Umbilical cord (tissue), 2 donors: ENCODE data around the gene LPP. TPM values are rescaled to one million over a fixed set of nuclear protein-coding genes. Genes with fewer than 3 reads are reported as not detected.

Source experiments
- DNase-seq: peaks from one replicate; pipeline ENCODE4 v3.0.0-alpha.2; 2015; ENCODE audit warnings: low spot score
- total RNA-seq: library from RNA; depleted of rRNA; stranded (reverse); fragments of >200 nt; gene quantifications from one replicate; pipeline ENCODE4 v1.2.3, GENCODE V29; 2014; ENCODE audit warnings: low replicate concordance; ENCODE audit not compliant: insufficient read depth

Gene LPP
- total RNA-seq, 1 donor from 2014 or later = 717 TPM

DNA sequence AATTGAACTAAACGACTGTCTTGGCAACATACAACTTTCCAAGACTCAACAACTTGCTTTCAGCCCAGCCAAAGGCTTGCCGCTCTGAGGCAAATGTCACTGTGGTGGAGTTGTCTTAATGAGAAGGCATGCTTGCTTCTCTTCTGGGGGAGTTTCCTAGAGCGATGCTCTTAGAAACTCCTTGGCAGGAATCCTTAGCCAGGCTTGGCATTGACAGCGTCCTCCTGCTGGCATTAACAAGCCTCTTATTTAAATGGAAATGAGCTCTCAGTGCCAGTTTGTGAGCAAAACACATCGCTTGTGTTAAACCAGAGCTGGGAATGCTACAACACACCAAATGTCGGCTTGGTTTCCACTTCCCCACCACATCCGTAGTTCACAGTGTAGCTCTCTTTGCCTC, 752.3 kb downstream of the LPP start:
- DNase-seq = no peak

DNA sequence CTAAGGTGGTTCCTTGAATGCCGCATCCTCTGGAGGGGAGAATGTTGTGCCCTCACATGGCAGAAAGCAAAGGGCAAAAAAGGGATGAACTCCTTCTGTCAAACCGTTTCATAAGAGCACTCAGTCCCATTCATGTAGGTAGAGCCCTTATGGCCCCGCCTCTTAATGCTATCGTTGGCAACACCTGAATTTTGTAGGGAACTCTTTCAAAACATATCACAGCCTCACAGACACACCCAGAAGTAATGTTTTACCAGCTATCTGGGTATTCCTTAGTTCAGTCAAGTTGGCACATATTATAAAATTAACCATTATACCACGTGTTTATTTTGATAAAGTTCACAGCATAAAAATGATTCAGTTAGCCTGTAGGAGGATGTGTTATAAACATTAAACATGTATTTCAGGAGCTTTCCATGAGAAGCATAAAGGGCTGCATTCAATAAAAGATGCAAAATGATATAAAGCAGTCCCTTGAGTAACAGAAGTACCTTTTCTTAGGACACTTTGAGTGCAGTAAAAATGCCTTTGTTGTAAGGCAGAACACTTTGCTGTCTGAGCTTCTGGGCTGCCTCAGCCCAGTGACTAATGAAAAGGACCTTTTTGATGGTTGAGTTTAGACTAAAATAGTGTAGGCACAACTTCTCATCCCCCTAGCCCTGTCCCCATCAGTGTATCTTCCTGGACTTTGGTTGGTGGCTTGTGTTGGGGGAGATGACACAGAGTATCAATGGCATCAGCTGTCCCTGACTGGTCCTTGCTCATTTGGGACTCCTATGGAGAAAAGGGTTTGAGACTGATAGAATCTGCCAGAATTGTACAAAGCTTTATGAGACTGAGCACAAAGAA, 754.3 kb downstream of the LPP start:
- no peak for DNase-seq

DNA sequence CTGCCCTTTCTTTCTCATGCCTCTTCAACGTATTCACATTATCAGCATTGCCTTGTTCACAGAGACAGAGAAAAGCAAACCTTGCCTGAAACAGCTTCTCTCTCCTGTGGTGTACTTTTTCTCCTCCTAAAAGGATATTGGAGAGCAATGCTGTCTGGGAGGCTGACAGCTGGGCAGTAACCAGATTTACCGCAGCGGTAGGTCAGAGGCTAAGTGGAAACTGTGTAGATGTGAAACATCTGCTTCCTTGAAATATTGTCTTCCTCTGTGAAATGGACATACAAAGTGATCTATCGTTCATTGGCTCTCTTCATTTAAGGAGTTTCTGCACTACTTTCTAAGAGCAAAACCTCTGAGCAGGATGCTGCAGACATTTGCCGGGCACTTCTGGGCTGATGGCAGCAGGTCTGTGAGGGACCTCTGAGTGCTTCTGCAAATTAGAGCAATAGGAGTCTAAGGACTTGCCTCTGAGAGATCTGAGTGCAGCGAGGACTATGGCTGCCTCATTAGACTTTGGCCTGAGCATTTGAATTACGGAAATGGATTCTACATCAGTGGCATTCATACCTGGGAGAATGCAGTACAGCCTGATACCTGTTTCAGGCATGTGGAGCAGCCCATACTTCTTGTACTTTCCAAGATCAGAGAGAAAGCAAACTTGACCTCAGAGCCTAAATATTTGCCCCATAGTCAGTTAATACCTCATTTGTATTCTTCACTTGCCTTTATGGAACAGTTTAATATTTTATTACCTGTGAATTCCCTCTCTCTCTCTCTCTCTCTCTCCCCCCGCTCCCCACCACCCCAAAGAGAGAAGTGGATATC, 757.3 kb downstream of the LPP start:
- no peak for DNase-seq

DNA sequence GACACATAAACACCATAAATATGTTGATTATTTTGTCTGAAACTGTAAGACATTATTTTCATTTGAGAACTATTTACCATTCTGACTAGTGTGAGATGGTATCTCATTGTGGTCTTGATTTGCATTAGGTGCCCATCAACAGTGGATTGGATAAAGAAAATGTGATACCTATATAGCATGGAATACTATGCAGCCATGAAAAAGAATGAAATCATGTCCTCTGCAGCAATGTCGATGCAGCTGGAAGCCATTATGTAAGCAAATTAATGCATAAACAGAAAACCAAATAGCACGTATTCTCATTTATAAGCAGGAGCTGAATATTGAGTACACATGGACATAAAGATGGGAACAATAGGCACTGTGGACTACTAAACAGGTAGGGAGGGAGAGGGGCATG, 759.1 kb downstream of the LPP start:
- no peak for DNase-seq

DNA sequence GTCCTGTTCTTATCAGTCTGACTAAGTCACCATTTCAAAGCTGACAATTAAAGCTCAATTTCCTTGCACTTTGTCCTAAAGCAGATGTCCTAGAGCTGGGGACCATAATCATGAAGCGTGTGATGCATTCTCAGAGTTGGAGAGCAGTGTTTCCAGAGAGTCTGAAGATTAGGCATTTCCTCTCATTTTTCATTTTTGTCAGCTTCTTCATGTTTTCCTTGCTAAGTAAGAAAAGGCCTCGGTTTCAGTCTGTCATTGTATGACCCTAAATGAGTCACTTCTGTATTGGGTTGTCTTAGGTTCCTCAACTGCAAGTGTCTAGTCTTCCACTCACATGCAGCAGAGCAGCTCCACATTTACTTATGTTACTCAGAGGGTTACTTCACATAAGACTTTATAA, 760.6 kb downstream of the LPP start:
- DNase-seq = no peak

DNA sequence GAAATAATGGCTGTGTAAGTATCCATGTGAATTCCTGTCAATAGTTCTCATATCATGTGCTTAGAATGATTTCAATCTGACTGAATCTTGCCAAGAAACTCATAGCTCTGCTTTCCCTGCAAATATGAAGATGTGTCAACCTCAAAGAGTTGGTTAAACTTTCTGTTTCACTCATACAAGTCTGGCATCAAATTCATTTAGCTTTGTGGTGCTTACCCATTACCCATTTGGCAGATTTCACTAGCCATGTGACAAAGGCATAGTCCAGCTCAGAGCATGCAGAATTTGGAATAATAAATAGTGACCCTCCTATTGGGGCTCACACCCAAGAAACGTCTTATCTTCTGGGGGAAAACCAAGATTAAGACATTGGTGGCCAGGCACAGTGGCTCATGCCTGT, 761.2 kb downstream of the LPP start:
- no peak for DNase-seq

DNA sequence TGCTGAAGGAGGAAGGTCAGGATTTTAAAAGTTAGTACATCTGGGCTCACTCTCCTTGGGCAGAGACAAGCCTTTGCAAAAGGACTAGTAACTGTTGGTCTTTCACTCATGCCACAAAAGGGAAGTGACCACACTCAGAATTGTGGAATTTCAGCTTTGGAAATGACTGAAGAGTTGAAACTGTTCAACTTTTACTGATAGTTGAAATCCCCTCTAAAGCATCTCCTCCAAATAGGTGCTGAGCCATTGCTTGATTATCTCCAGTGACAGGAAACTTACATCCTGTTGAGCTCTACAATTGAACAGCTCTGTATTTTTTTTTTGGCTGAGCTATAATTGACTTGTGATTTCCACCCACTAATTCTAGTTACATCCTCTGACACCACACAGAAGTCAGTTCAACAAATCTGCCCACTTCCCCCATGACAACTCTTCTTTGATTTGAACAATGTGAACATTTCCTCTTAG, 763.0 kb downstream of the LPP start:
- peak; percentile 45 for DNase-seq

DNA sequence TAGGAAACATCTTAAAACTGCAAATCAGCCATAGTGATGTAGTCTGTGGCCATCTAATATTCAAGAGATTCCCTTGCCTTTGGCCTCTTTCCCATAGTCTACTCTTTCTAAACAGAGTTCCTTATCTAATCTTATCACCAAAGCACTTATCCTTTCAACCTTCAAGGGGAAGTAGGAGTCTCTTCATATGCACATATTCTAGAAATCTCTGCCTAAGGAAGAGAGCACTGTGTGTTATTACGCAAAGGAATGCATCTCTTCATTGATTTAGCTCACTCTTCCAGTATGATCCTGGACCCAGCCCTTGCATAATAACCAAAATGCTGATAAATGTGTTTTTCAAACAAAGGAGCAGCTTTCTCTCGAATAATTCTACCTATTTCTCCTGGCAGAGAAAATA, 764.1 kb downstream of the LPP start:
- DNase-seq = no peak

DNA sequence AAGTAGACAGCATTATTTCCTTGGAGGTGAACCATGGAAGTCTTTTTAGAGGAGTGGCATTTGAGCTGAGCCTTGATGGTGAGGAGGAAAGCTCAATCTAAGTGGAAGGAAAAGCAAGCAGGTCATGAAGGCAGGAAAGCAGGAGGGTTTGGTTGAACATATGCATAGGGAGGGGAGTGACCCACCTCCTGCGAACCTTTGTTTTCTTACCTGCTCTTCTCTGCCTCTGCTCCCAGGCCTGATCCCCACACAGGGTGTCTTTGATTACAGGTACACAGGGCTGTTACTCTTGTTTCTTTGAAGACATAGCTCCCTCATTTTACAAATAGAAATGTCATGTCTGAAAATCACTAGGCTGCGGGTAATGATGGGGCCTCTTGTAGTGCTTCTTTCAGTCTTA, 769.7 kb downstream of the LPP start:
- no peak for DNase-seq

DNA sequence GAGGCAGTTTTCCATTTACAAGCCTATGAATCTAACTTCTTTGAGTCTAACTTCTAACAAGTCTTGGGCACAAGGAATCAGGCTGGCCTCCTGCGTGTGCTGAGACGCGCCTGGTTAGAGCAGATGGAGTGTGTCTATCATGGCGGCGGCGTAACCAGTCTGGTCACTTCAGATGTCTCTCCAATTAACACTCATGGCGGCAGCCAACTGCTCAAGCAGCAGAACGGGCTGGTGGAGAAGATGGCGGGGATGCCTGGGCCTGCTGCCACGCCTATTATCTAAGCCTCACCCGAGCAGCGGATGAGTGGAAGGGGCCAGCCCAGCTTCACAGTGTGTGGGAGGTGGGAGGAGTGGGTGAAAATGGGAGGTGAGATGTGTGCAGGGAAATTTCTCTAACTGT, 771.4 kb downstream of the LPP start:
- no peak for DNase-seq

DNA sequence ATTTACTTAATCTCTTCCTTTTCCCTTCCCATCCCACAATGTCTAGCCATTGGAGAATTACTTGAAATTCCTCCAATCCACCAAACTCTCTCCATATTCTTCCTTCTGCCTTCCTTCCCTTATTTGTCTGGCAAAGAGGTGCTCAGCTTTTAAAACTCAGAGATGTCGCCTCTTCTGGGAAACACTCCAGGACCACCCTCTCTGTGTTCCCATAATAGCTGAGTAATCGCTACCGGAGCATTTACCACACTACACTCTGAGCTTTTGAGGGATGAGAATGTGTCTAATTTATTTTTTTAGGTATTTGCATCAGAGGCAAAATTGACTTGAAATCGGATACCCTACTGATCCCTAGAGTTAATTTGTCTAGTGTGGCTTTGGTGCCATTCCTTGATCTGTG, 772.2 kb downstream of the LPP start:
- no peak for DNase-seq

DNA sequence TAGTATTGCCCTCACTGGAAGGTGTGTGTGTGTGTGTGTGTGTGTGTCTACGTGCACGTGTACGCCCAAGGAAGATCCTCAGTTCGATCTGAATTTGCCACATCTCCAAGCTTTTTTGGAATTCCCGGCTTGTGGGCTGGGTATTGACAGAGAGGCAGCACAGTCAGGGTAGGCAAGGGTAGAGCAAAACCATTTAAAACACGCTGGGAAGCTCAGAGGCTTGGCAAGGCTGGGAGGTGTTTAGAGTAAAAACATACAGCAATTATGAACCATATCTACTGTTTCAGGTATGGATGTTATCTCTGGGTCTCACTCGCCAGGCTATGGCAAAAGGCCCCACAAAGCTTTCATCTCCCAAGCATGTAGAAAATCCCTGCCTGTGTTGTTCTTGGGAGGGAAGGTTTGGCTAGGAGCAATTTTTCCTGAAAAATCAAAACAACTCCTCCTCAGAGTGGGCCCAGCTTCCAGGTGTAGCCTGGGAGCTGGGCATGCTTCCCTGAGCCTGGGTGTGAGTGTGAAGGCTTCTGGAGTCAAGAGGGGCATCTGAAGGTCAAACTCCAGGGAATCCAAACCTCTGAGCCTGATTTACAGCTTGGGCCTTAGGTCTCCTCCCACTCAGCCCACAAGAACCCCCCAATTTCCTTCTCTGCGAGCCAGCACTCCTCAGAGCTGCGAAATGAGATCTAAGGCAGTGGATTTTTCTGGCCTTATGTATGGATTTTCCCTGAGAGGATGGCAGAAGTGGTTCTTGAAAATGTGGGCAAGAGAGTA, 773.0 kb downstream of the LPP start:
- peak; percentile 65 for DNase-seq

DNA sequence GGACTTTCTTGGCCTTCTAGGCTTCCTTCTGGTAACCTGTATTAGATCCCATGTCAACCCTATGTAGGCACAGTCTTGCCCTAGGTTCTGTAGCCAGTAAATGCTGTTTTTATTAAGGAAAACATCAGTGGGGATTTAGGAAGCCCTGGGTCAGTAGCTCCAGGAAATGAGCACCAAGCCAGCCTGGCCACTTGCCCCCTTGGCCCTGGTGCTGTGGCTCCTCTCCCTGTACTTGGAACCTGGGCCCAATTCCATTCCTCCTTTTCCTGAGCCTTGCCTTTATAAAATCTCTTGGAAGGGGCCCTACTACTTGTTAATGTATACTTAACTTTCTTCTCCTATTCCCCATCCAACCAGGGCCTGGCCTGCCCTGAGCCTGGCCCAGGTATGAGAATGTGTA, 774.0 kb downstream of the LPP start:
- DNase-seq = no peak

DNA sequence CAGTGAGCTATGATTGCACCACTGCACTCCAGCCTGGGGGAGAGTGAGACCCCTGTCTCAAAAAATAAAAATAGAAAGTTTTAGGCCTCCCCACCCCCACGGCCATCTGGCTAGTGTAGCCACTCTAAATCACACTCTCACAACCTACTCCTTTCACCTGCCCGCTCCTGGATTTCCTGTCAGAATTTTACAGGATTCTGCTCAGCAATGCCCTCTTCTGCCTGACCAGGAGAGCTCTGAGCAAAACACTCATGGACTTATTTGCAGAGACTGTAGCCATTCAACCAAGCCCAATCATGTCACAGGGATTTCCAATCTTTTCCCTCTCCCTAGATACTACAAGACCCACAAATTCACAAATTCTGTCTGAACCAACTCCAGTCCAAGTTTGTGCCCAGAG, 775.2 kb downstream of the LPP start:
- no peak for DNase-seq

DNA sequence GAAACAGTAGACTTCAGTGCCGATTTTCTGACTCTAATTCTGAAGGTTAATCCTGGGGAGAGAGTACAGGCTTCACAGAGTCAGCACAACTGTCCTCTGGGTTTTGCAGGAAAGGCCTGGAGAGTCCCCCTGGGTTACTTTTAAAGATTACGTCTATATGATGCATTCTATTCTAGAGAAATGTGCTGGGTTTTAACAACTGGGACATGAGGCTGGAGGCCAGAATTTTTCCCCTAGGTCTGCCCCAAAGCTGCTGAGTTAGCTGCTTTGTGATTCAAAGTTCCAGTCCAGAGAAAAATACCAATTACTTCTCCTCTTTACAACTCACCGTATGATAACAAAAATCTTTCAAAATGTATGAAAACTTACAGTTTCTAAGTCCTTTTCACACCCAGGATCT, 777.1 kb downstream of the LPP start:
- DNase-seq = peak; percentile 60

DNA sequence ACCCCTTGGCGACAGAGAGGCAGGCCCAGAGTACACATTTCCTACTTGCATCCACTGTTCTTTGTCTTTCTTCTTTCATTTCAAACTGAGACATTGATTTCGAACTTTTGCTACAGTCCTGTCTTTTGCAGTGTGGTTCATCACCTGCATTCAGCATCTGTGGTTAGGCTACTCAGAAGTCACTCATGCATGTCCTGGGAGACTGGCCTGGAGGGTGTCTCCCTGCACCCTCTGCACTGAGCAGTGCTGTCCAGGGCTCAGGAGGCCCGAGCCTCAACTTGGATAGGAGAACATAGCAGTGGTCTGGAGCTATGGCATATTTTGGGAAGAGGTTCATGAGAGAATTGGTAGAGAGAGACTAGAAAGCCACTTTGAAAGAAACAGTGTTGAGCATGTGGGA, 777.6 kb downstream of the LPP start:
- no peak for DNase-seq

DNA sequence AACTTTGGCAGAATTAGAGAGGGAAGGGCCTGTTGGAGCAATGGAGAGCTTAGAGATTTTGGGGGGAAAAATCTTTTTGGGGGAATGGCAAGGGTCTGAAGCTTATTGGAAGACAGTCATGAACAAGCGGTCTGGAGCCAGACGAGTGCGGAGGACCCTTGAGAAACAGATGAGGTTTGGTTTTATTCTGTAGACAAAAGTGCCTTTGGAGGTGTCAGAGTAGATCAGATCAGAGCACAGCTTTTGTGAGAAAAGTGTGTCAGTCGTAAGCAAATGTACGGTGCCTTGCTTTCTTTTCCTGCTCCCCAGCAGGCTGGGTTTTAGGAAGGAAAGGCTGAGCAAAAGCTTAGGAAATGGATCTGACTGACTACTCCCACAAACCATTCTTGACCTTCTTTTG, 781.0 kb downstream of the LPP start:
- no peak for DNase-seq

DNA sequence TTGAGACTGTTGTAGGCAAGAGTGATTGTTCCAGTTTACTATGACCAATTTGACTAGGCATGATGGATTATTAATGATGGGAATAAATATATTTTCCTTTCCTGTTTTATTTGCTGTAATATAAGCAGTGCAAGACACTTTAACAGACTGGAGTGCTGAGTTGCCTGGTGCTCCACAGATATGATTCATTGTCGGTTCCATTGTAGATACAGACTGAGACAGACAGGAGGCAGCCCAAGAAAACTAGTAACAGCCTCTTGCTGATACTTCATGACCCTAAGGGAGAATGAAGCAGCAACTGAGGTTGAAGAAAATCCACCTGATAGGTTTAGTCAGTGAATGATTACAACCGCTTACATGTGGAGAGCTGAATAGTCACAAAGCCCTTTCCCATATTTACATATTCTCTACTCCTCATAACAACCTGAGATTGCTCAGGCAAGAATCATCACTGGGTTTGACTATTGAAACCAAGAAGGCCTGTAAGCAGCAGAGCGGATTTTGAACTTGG, 782.7 kb downstream of the LPP start:
- DNase-seq = no peak

DNA sequence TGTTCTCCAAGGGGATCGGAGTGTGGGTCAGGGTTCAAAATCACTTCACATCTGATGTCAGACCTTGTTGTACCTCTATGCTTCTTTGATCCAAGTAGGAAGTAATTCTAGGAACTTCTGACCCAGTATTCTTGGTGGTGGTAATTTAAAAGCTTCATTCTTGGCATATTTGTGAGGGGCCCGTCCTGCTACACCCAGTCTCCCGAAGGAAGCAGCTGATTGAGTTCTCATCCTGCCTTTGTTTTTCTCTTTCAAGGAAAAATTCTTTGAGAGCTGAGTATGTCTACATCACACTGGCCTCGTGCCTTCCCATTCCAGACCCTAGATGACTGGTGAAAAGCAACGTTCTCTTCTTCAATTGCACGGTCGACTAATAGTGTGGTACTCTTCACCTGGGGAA, 783.4 kb downstream of the LPP start:
- no peak for DNase-seq

DNA sequence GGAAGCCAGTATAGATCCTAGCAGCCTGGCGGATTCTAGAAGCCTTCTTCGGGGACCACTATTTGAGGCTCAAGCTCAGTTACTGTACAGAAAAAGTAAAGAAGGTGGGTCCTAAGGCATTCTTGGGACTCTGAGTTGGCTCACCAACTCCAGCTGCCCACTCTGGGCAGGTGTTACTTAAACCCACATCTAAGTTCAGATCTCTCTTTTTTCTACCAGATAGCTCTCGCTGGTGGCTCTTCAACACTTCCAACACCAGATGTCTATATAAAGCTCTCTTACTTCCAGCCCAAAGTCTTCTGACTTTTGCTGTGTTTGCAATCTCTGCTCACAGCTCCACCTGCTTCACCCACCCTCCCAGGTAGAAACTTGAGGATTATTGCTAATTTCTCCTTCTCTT, 785.0 kb downstream of the LPP start:
- DNase-seq = no peak

DNA sequence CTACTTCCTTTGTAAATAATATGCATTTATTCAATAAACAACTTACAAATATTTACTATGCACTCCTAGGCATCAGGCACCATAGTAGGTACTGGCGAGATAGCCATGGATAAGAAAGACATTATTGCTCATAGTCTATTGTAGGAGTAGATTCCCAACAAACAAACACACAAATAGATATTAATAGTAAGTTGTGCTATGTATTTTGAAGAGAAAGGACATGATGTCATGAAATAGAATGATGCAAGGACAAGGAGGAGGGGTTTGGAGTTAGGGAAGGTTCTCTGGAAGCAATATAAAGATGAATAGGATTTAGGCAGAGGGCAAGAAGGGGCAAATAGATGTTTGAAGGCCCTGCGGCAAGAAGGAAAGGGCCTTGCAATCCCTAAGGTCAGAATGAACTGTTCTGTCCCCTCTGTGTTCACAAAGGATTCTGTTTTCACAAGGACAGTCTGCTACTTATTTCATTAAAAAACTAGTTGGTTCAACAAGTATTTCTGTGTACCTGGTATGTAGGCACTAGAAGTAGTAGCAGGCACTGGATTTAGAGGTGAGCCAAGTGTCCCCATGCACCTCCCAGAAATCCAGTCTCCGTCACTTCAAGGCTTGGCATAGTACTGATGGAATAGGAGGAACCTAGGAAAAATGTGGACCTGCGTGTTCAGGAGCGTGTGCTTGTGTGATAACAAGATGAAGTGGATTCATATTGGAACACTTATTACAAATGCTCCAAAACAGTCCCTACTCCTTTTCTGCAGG, 786.0 kb downstream of the LPP start:
- no peak for DNase-seq
